Neural progenitor cell (in vitro differentiated cells): Measurements from ENCODE around the gene PRRG4.

Experiments
- CTCF ChIP-seq: fragments of 200-600 bp; sonication (generic); IDR thresholded peaks from 2 replicates; pipeline ENCODE4 v1.5.1; 2017; ENCODE audit warnings: antibody characterized with exemption, mild to moderate bottlenecking
- EZH2 ChIP-seq: fragments of 200-600 bp; sonication (generic); IDR thresholded peaks from 2 replicates; pipeline ENCODE4 v1.6.1; 2017; ENCODE audit warnings: antibody characterized with exemption, mild to moderate bottlenecking, moderate library complexity

- TF ChIP-seq CTCF: no peak
- TF ChIP-seq EZH2: no peak
Measured at GRCh38 chr11:32819187-32819586, 10.5 kb upstream of the PRRG4 start.
